HEK293 (cell line): Measurements from ENCODE around the gene RPS6KA1.

ENCODE experiments used
- CTCF ChIA-PET: fragments of 350-600 bp; formaldehyde crosslinking; extraction: SDS; loops from one replicate; lab custom pipeline; 2021; ENCODE audit warnings: antibody characterized with exemption; lab: Yijun Ruan, JAX
- POLR2A ChIA-PET: fragments of 300-600 bp; formaldehyde crosslinking; extraction: SDS; loops from one replicate; lab custom pipeline; 2020; ENCODE audit warnings: antibody characterized with exemption, inconsistent platforms; lab: Yijun Ruan, JAX
- H3K27ac ChIP-seq: fragments of 200-500 bp; sonication (Bioruptor generic); 2 replicates; pipeline ENCODE4 v1.5.1; 2014; ENCODE audit warnings: low read depth, low read length, control low read depth, inconsistent platforms; ENCODE audit errors: extremely low read depth
- H3K36me3 ChIP-seq, 2 experiments: fragments of 200-500 bp in 1 of 2; sonication (Bioruptor generic) in 1 of 2; 1 replicate in 1 of 2; 2 replicates in 1 of 2; pipeline ENCODE4 v1.5.1; 2014 to 2017; ENCODE audit warnings: inconsistent platforms in 2 of 2, low read length in 2 of 2; ENCODE audit not compliant: control insufficient read depth in 2 of 2, insufficient read depth in 1 of 2
- H3K4me1 ChIP-seq: fragments of 200-500 bp; sonication (Bioruptor generic); 2 replicates; pipeline ENCODE4 v1.5.1; 2014; ENCODE audit warnings: mild to moderate bottlenecking, low read length, inconsistent platforms; ENCODE audit not compliant: control insufficient read depth, insufficient read depth
- H3K4me3 ChIP-seq: 2 replicates; pipeline ENCODE4 v1.5.1; 2011; ENCODE audit warnings: low read depth, mild to moderate bottlenecking, control low read depth, low read length, moderate library complexity
- H3K9me3 ChIP-seq: fragments of 200-500 bp; sonication (Bioruptor generic); 2 replicates; pipeline ENCODE4 v1.5.1; 2014; ENCODE audit warnings: low read depth, low read length, inconsistent platforms; ENCODE audit not compliant: control insufficient read depth, insufficient read depth
- HOXC10 ChIP-seq: sonication (generic); formaldehyde crosslinking; IDR thresholded peaks from 2 replicates; pipeline ENCODE4 v1.8.1; 2023; ENCODE audit warnings: mild to moderate bottlenecking, missing genetic modification reagents
- SP7 ChIP-seq: fragments of 450-650 bp; formaldehyde crosslinking; IDR thresholded peaks from 2 replicates; pipeline ENCODE4 v1.5.1; 2016; ENCODE audit warnings: missing biosample characterization, missing genetic modification characterization
- ZBTB1 ChIP-seq: fragments of 450-650 bp; formaldehyde crosslinking; IDR thresholded peaks from 2 replicates; pipeline ENCODE4 v1.5.1; 2016; ENCODE audit warnings: missing biosample characterization, missing genetic modification characterization
- ZBTB17 ChIP-seq: fragments of 450-650 bp; formaldehyde crosslinking; IDR thresholded peaks from 2 replicates; pipeline ENCODE4 v1.5.1; 2016; ENCODE audit warnings: missing biosample characterization, missing genetic modification characterization
- ZBTB20 ChIP-seq: fragments of 450-650 bp; formaldehyde crosslinking; IDR thresholded peaks from 2 replicates; pipeline ENCODE4 v1.5.1; 2016; ENCODE audit warnings: missing biosample characterization, missing genetic modification characterization
- ZBTB21 ChIP-seq: fragments of 450-650 bp; formaldehyde crosslinking; IDR thresholded peaks from 2 replicates; pipeline ENCODE4 v1.5.1; 2017; ENCODE audit warnings: missing biosample characterization, missing genetic modification characterization
- ZFP41 ChIP-seq: fragments of 450-650 bp; formaldehyde crosslinking; IDR thresholded peaks from 2 replicates; pipeline ENCODE4 v1.5.1; 2016; ENCODE audit warnings: missing biosample characterization, missing genetic modification characterization, borderline replicate concordance
- ZNF132 ChIP-seq: fragments of 450-650 bp; formaldehyde crosslinking; IDR thresholded peaks from 2 replicates; pipeline ENCODE4 v1.5.1; 2017; ENCODE audit warnings: missing biosample characterization, missing genetic modification characterization, borderline replicate concordance
- ZNF2 ChIP-seq: fragments of 450-650 bp; formaldehyde crosslinking; IDR thresholded peaks from 2 replicates; pipeline ENCODE4 v1.5.1; 2016; ENCODE audit warnings: missing biosample characterization, missing genetic modification characterization
- ZNF23 ChIP-seq: fragments of 450-650 bp; formaldehyde crosslinking; IDR thresholded peaks from 2 replicates; pipeline ENCODE4 v1.5.1; 2016; ENCODE audit warnings: missing biosample characterization, missing genetic modification characterization, borderline replicate concordance
- ZNF404 ChIP-seq: fragments of 450-650 bp; formaldehyde crosslinking; IDR thresholded peaks from 2 replicates; pipeline ENCODE4 v1.5.1; 2017; ENCODE audit warnings: missing biosample characterization, missing genetic modification characterization
- ZNF423 ChIP-seq: fragments of 450-650 bp; formaldehyde crosslinking; IDR thresholded peaks from 2 replicates; pipeline ENCODE4 v1.5.1; 2016; ENCODE audit warnings: missing biosample characterization, missing genetic modification characterization
- ZNF600 ChIP-seq: fragments of 450-650 bp; formaldehyde crosslinking; IDR thresholded peaks from 2 replicates; pipeline ENCODE4 v1.5.1; 2016; ENCODE audit warnings: missing biosample characterization, missing genetic modification characterization
- ZNF629 ChIP-seq: fragments of 450-650 bp; formaldehyde crosslinking; IDR thresholded peaks from 2 replicates; pipeline ENCODE4 v1.5.1; 2017; ENCODE audit warnings: missing biosample characterization, missing genetic modification characterization
- ZNF670 ChIP-seq: fragments of 450-650 bp; formaldehyde crosslinking; IDR thresholded peaks from 2 replicates; pipeline ENCODE4 v1.5.1; 2016; ENCODE audit warnings: missing biosample characterization, missing genetic modification characterization, low read depth
- TF ChIP-seq, protein P1 (sequence below): fragments of 450-650 bp; formaldehyde crosslinking; IDR thresholded peaks from 2 replicates; pipeline ENCODE4 v1.5.1; 2017; ENCODE audit warnings: missing biosample characterization, missing genetic modification characterization
- TF ChIP-seq, protein P2 (sequence below): fragments of 450-650 bp; formaldehyde crosslinking; IDR thresholded peaks from 2 replicates; pipeline ENCODE4 v1.5.1; 2016; ENCODE audit warnings: missing biosample characterization, missing genetic modification characterization
- TF ChIP-seq, protein P3 (sequence below): fragments of 450-650 bp; formaldehyde crosslinking; IDR thresholded peaks from 2 replicates; pipeline ENCODE4 v1.5.1; 2016; ENCODE audit warnings: missing biosample characterization, missing genetic modification characterization, low read depth
- TF ChIP-seq, protein P4 (sequence below): fragments of 450-650 bp; formaldehyde crosslinking; IDR thresholded peaks from 2 replicates; pipeline ENCODE4 v1.5.1; 2017; ENCODE audit warnings: missing biosample characterization, missing genetic modification characterization

Gene RPS6KA1

DNA sequence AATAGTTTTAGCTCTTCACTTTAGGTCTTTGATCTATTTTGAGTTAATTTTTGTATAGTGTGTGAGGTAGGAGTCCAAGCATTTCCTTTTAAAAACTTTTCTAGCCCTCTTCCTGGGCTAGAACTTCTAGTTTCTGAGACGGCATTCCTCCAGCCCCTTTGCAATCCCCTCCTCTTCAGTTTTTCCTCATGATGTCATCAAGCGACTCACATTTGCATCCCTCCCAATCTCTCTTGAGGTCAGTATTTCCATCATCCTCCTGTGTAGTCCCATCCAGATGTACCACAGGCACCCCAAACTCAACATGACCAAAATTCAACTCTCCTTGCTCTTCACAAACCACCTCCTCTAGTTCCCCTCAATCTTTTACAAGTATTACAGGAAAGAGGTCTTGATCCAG, 46.6 kb upstream of the RPS6KA1 start:
- CTCF ChIA-PET: interaction anchor here (0.7 kb wide), 1 partner anchor 66 kb away, joined by 3 read pairs; no protein-coding TSS in a partner anchor
- POLR2A ChIA-PET: interaction anchor here (0.7 kb wide), 1 partner anchor 11 kb away, joined by 3 read pairs; the partner anchor contains the start of gene HMGN2

DNA sequence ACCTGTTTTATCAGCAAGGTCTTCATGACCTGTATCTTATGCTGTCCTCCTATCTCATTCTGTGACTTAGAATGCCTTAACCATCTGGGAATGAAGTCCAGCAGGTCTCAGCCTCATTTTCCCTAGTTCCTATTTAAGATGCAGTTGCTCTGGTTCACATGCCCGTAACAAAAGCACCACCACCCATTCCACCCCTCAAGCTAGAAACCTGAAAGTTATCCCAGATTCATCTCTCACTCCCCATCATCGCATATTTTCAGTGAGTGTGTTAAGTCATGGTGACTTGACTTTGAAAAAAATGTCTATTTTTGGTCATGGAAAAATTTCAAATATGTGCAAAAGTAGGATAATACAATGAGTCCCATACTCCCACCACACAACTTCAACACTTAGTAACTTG, 45.6 kb upstream of the RPS6KA1 start:
- Histone ChIP-seq H3K4me1 (no peaks in the 10 kb centered on the region), H3K4me3 (no peak overlapping the region), H3K27ac (no peak overlapping the region), H3K9me3 (no peaks in the 10 kb centered on the region), H3K36me3 (peaks cover 3 to 6% of the 10 kb centered on the region in 2 experiments)
- ChIA-PET POLR2A (no interaction called here), CTCF (no interaction called here)
- TF ChIP-seq ZNF2 (no peak), HOXC10 (CRISPR knock-in tag) (no peak), ZNF423 (tag by site-specific recombination) (no peak), ZNF404 (tag by site-specific recombination) (no peak), ZFP41 (tag by site-specific recombination) (no peak), ZNF600 (tag by site-specific recombination) (no peak), ZBTB1 (tag by site-specific recombination) (no peak), ZBTB17 (no peak), ZNF670 (tag by site-specific recombination) (no peak), ZBTB20 (tag by site-specific recombination) (no peak), ZNF132 (tag by site-specific recombination) (no peak)
- TF ChIP-seq, protein P1, sequence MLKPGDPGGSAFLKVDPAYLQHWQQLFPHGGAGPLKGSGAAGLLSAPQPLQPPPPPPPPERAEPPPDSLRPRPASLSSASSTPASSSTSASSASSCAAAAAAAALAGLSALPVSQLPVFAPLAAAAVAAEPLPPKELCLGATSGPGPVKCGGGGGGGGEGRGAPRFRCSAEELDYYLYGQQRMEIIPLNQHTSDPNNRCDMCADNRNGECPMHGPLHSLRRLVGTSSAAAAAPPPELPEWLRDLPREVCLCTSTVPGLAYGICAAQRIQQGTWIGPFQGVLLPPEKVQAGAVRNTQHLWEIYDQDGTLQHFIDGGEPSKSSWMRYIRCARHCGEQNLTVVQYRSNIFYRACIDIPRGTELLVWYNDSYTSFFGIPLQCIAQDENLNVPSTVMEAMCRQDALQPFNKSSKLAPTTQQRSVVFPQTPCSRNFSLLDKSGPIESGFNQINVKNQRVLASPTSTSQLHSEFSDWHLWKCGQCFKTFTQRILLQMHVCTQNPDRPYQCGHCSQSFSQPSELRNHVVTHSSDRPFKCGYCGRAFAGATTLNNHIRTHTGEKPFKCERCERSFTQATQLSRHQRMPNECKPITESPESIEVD (tag by site-specific recombination): no peak
- TF ChIP-seq, protein P2, sequence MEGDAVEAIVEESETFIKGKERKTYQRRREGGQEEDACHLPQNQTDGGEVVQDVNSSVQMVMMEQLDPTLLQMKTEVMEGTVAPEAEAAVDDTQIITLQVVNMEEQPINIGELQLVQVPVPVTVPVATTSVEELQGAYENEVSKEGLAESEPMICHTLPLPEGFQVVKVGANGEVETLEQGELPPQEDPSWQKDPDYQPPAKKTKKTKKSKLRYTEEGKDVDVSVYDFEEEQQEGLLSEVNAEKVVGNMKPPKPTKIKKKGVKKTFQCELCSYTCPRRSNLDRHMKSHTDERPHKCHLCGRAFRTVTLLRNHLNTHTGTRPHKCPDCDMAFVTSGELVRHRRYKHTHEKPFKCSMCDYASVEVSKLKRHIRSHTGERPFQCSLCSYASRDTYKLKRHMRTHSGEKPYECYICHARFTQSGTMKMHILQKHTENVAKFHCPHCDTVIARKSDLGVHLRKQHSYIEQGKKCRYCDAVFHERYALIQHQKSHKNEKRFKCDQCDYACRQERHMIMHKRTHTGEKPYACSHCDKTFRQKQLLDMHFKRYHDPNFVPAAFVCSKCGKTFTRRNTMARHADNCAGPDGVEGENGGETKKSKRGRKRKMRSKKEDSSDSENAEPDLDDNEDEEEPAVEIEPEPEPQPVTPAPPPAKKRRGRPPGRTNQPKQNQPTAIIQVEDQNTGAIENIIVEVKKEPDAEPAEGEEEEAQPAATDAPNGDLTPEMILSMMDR (tag by site-specific recombination): no peak

More for the DNA sequence above, 46.6 kb upstream of the RPS6KA1 start:
- Histone ChIP-seq H3K4me3 (no peak overlapping the region), H3K36me3 (peaks cover 8 to 11% of the 10 kb centered on the region in 2 experiments), H3K4me1 (no peaks in the 10 kb centered on the region), H3K27ac (no peak overlapping the region), H3K9me3 (no peaks in the 10 kb centered on the region)
- no peak for TF ChIP-seq ZNF23 (tag by site-specific recombination)
- TF ChIP-seq ZNF629 (tag by site-specific recombination): peak; percentile 88
- TF ChIP-seq ZBTB21 (tag by site-specific recombination): peak; percentile 86
- TF ChIP-seq, protein P3, sequence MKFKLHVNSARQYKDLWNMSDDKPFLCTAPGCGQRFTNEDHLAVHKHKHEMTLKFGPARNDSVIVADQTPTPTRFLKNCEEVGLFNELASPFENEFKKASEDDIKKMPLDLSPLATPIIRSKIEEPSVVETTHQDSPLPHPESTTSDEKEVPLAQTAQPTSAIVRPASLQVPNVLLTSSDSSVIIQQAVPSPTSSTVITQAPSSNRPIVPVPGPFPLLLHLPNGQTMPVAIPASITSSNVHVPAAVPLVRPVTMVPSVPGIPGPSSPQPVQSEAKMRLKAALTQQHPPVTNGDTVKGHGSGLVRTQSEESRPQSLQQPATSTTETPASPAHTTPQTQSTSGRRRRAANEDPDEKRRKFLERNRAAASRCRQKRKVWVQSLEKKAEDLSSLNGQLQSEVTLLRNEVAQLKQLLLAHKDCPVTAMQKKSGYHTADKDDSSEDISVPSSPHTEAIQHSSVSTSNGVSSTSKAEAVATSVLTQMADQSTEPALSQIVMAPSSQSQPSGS (tag by site-specific recombination): peak; percentile 82; the same call in 1 of the 2 replicates
- 0 out of 2 replicates have a peak, but pooled peaks have one; percentile 21 for TF ChIP-seq SP7 (tag by site-specific recombination)
- TF ChIP-seq, protein P4, sequence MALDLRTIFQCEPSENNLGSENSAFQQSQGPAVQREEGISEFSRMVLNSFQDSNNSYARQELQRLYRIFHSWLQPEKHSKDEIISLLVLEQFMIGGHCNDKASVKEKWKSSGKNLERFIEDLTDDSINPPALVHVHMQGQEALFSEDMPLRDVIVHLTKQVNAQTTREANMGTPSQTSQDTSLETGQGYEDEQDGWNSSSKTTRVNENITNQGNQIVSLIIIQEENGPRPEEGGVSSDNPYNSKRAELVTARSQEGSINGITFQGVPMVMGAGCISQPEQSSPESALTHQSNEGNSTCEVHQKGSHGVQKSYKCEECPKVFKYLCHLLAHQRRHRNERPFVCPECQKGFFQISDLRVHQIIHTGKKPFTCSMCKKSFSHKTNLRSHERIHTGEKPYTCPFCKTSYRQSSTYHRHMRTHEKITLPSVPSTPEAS: 0 out of 2 replicates have a peak, but pooled peaks have one; percentile 7
